Measurements from ENCODE around the gene TIAM2.

TIAM2 gene

DNA sequence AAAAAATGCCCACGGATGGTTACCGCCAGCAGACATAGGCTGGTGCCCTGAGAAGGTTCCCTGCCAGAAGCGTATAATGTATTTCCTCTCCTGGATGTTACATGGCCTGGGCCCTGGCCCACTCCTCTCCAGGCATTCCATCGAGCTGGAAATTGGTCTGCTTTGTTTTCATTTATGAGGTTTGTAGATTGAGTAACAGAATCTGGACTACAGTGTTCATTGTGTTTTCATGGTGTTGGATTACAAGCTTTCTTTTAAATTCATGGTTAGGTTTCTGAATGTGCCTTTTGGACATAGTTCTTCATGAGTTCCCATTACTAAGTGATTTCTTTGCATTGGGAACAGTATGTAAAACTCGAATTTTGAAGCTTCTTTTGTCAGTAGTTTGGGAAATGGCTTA, 6.4 kb downstream of the TIAM2 start:
- TF ChIP-seq, protein P1, sequence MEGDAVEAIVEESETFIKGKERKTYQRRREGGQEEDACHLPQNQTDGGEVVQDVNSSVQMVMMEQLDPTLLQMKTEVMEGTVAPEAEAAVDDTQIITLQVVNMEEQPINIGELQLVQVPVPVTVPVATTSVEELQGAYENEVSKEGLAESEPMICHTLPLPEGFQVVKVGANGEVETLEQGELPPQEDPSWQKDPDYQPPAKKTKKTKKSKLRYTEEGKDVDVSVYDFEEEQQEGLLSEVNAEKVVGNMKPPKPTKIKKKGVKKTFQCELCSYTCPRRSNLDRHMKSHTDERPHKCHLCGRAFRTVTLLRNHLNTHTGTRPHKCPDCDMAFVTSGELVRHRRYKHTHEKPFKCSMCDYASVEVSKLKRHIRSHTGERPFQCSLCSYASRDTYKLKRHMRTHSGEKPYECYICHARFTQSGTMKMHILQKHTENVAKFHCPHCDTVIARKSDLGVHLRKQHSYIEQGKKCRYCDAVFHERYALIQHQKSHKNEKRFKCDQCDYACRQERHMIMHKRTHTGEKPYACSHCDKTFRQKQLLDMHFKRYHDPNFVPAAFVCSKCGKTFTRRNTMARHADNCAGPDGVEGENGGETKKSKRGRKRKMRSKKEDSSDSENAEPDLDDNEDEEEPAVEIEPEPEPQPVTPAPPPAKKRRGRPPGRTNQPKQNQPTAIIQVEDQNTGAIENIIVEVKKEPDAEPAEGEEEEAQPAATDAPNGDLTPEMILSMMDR (IDR thresholded peaks at IDR 0.05; ENCODE audit: low read depth, low read length): no peak
- peak; percentile 21 to 33 for DNase-seq (ENCODE audit: low read depth in 2 of 2)
- H3K4me3 ChIP-seq (replicated peaks in 1 of 2; ENCODE audit: low read depth in 2 of 2, low read length in 2 of 2): no peak overlapping the region

DNA sequence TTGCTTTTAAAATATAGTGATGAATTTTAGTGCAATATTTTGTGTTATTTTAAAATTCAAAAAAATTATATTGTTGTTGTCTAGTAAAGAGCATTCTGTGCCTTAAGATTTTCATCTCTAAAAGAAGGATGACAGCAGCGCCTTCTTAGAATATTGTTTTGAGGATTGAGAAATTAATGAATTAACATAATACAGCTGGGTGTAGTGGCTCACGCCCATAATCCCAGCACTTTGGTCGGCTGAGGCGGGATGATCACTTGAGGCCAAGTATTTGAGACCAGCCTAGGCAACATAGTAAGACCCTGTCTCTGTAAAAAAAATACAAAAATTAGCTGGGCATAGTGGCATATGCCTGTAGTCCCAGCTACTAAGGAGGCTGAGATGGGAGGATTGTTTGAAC, 6.8 kb downstream of the TIAM2 start:
- TF ChIP-seq, protein P1 (IDR thresholded peaks at IDR 0.05; ENCODE audit: low read depth, low read length): no peak
- H3K4me3 ChIP-seq (replicated peaks in 1 of 2; ENCODE audit: low read depth in 2 of 2, low read length in 2 of 2): no peak overlapping the region
- DNase-seq (ENCODE audit: low read depth in 2 of 2): no peak

DNA sequence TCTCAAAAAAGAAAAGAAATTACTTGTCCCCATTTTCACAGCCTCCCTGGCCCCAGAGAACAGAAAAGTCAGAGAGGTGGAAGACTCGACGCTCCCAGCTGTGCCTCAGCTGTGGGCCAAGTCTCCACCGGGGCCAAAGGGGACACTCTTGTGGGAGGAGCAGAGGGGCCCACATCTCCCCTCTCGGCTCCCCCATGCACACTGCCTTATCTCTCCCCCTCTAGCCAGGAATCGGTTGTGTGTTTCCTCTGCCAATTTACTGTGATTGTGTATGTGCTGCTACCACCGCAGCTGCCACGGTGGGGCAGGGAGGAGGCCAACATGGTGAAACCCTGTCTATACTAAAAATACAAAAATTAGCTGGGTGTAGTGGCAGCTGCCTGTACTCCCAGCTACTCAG, 8.4 kb downstream of the TIAM2 start:
- DNase-seq (ENCODE audit: low read depth in 2 of 2): peak in 1 of 2 donors; percentile 46
- TF ChIP-seq, protein P1 (IDR thresholded peaks at IDR 0.05; ENCODE audit: low read depth, low read length): no peak
- no peak overlapping the region for H3K4me3 ChIP-seq (replicated peaks in 1 of 2; ENCODE audit: low read depth in 2 of 2, low read length in 2 of 2)

DNA sequence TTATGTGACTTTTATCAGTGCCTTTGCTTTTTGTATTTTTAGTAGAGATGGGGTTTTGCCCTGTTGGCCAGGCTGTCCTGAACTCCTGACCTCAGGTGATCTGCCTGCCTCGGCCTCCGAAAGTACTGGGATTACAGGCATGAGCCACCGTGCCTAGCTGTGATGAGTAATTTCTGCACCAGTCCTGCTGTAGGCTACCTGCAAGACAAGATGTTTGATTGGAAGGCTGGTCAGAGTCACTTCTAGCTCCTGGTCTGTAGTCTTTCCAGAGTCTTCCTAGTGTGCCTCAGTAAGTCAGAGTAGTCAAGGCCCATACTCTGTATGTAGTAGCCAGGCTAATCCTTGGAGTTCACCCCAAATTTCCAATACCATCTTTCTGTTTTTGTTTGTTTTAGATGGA, 8.9 kb downstream of the TIAM2 start:
- TF ChIP-seq, protein P1 (IDR thresholded peaks at IDR 0.05; ENCODE audit: low read depth, low read length): no peak
- no peak for DNase-seq (ENCODE audit: low read depth in 2 of 2)

DNA sequence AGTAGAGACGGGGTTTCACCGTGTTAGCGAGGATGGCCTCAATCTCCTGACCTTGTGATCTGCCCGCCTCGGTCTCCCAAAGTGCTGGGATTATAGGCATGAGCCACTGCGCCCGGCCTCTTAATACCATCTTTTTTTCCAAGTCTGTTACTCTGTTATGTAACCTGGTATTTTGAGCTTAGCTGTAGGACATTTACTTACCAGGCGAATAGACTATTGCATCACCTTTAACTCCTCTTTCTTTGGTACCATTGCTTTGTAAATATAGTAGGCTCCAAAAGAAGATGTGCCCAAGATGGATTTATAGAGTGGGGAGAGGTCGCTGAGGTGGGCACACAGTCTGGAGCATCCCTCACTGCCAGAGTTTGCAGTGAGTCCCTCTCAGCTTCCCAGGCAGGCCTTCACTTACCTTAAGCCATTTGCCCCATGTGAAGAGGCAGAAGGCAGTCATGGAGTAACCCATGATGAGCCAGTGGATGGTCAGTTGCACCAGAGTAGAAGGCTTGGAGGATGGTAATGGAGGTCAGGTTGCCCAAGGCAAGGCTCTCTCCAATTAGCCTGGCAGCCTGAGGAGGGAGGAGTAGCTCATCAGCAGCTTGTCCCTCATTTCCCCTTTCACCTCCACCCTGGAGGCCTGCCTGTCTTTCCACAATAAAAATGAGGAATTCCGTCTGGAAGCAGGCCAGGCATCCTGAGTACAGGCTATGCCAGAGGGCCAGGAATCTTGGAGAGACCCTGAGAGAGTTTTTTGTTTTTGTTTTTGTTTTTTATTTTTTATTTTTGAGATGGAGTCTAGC, 9.7 kb downstream of the TIAM2 start:
- H3K4me3 ChIP-seq (replicated peaks in 1 of 2; ENCODE audit: low read depth in 2 of 2, low read length in 2 of 2): no peak overlapping the region
- DNase-seq (ENCODE audit: low read depth in 2 of 2): no peak
- TF ChIP-seq, protein P1 (IDR thresholded peaks at IDR 0.05; ENCODE audit: low read depth, low read length): no peak

More for the DNA sequence above, 8.9 kb downstream of the TIAM2 start:
- no peak overlapping the region for H3K4me3 ChIP-seq (replicated peaks in 1 of 2; ENCODE audit: low read depth in 2 of 2, low read length in 2 of 2)

DNA sequence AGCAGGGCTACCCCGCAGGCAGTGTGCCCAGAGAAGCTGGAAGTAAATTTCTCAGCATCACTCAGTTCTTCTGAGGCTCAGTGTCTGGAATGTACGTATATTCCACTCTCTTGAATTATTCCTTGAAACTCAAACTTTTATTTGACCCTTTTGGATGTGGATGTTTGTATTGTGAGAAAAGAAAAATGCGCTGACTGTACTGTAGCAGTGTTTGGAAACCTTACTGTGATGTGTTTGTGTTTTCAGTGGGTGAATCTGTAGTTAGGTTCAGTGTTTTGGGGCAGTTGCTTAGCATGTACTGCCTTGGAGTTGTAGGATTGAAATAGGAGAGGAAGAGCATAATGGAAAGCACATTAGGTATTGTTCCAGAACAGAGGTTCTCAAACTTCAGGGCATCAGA, 13.5 kb downstream of the TIAM2 start:
- H3K4me3 ChIP-seq (replicated peaks in 1 of 2; ENCODE audit: low read depth in 2 of 2, low read length in 2 of 2): no peak overlapping the region
- no peak for DNase-seq (ENCODE audit: low read depth in 2 of 2)
- TF ChIP-seq, protein P1 (IDR thresholded peaks at IDR 0.05; ENCODE audit: low read depth, low read length): no peak

Data from cardiac fibroblast (primary cell).